ENCODE measurements around the gene MESP2.
A peak's percentile ranks its signal among the peaks of the same experiment; 100 is the strongest.

MESP2 gene

DNA sequence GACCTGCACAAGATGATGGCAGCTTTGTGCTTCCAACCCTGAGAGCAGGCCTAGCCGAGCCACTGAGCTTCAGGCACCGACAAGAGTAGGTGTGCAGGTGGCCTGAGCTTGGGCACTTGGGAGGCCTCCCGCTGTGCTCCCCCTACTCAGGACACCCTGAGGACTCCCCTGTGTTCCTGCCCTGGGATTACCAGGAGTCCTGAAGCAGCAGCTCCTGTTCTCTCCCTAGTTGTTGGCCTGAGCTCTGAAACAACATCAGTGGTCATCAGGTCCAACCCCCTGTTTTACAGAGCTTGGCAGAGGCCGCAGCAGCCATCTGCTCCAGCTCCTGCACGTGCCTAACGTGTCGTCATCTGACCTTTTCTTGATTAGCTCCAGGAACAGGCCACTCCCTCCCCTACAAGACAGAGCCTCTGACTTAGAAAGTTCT is 8.0 kb upstream of the MESP2 start:
- no peak overlapping the region for H3K4me3 ChIP-seq (ENCODE audit: low read depth, low read length)
- no peaks in the 10 kb centered on the region for H3K36me3 ChIP-seq (ENCODE audit: control insufficient read depth, insufficient read depth, low read length)
- H3K9ac ChIP-seq (ENCODE audit: low read length): no peak overlapping the region
- H3K27ac ChIP-seq (ENCODE audit: low read depth, low read length): no peak overlapping the region
- peaks cover 5% of the 10 kb centered on the region; the same call in 1 of the 2 replicates for H3K4me1 ChIP-seq (ENCODE audit: control insufficient read depth, insufficient read depth, low read length)
- no peaks in the 10 kb centered on the region; the same call in 1 of the 2 replicates for H3K9me3 ChIP-seq (ENCODE audit: control insufficient read depth, insufficient read depth, low read depth, low read length)
- peaks cover 5% of the 10 kb centered on the region; the same call in 1 of the 2 replicates for H3K27me3 ChIP-seq (ENCODE audit: control insufficient read depth, insufficient read depth, low read length)

DNA sequence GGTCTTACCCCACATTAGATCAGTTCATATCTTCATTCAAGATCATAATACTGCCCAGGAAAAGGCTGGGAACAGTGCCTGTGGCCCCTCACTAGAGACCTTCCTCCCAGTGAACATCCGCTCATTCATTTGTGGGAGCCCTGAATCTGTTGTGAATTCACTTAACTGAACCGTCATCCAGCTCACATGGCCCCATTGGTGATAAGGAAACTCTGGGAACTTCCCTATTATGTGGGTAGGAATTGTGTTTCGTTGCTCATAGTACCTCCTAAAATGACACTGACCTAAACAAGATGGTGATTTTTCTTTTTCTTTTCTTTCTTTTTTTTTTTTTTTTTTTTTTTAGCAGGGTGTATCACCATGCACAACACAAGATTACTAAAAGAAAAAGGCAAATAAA is 6.8 kb upstream of the MESP2 start:
- H3K9me3 ChIP-seq (ENCODE audit: control insufficient read depth, insufficient read depth, low read depth, low read length): no peaks in the 10 kb centered on the region
- H3K9ac ChIP-seq (ENCODE audit: low read length): no peak overlapping the region
- H3K36me3 ChIP-seq (ENCODE audit: control insufficient read depth, insufficient read depth, low read length): no peaks in the 10 kb centered on the region
- H3K27ac ChIP-seq (ENCODE audit: low read depth, low read length): no peak overlapping the region
- H3K27me3 ChIP-seq (ENCODE audit: control insufficient read depth, insufficient read depth, low read length): peaks cover 9% of the 10 kb centered on the region; the same call in 1 of the 2 replicates
- H3K4me1 ChIP-seq (ENCODE audit: control insufficient read depth, insufficient read depth, low read length): peaks cover 5% of the 10 kb centered on the region; the same call in 1 of the 2 replicates
- H3K4me3 ChIP-seq (ENCODE audit: low read depth, low read length): no peak overlapping the region

- Histone ChIP-seq H3K9me3 (ENCODE audit: control insufficient read depth, insufficient read depth, low read depth, low read length) (no peaks in the 10 kb centered on the region), H3K4me1 (ENCODE audit: control insufficient read depth, insufficient read depth, low read length) (peaks cover 5% of the 10 kb centered on the region; the same call in 1 of the 2 replicates), H3K9ac (ENCODE audit: low read length) (no peak overlapping the region), H3K36me3 (ENCODE audit: control insufficient read depth, insufficient read depth, low read length) (no peaks in the 10 kb centered on the region), H3K27me3 (ENCODE audit: control insufficient read depth, insufficient read depth, low read length) (peaks cover 14% of the 10 kb centered on the region; the same call in 1 of the 2 replicates), H3K4me3 (ENCODE audit: low read depth, low read length) (no peak overlapping the region), H3K27ac (ENCODE audit: low read depth, low read length) (no peak overlapping the region)
Observed at GRCh38 chr15:89770041-89770440, 6.1 kb upstream of the MESP2 start.

DNA sequence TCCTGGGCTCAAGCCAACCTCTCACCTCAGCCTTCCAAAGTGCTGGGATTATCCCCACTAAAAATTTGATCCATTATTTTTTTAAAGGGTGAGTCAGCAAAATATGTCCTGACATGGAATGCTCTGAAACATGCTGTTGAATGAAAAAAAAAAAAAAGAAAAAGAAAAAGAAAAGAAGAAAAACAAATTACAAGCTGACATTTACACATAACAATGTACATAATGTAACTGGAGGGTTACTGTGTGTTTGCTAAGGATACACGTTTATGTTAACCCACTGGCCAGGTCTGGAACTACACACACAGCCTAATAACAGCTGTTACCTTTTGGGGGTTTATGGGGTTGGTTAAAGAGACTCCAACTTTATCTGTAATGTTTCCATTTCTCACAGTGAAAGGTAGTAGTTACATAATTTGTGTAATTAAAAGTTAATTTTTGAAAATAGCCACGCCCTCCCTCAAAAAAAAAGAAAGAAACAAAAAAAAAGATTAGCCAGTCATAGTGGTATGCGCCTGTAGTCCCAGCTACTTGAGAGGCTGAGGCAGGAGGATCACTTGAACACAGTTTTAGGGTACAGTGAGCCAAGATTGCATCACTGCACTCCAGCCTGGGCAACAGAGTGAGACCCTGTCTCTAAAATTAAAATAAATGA is 3.1 kb upstream of the MESP2 start:
- H3K9ac ChIP-seq (ENCODE audit: low read length): no peak overlapping the region
- no peak overlapping the region for H3K4me3 ChIP-seq (ENCODE audit: low read depth, low read length)
- H3K36me3 ChIP-seq (ENCODE audit: control insufficient read depth, insufficient read depth, low read length): no peaks in the 10 kb centered on the region
- peaks cover 40% of the 10 kb centered on the region for H3K27me3 ChIP-seq (ENCODE audit: control insufficient read depth, insufficient read depth, low read length)
- peaks cover 6% of the 10 kb centered on the region; the same call in 1 of the 2 replicates for H3K4me1 ChIP-seq (ENCODE audit: control insufficient read depth, insufficient read depth, low read length)
- no peaks in the 10 kb centered on the region for H3K9me3 ChIP-seq (ENCODE audit: control insufficient read depth, insufficient read depth, low read depth, low read length)
- H3K27ac ChIP-seq (ENCODE audit: low read depth, low read length): no peak overlapping the region

DNA sequence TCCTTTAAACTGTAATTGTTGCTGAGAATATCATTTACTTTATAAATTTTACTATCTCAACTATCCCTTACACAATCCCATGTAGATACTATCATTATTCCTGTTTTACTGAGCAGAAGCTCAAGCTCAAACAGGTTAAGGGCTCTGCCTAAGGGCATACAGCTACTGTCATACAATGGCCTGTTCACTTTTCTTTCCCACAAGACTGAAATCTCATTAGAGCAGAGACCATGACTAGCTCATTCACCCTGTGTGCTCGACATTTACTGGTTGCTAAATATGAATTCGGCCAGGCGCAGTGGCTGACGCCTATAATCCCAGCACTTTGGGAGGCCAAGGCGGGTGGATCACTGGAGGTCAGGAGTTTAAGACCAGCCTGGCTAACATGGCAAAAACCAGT is 1.6 kb upstream of the MESP2 start:
- H3K4me3 ChIP-seq (ENCODE audit: low read depth, low read length): no peak overlapping the region
- H3K27ac ChIP-seq (ENCODE audit: low read depth, low read length): no peak overlapping the region
- H3K4me1 ChIP-seq (ENCODE audit: control insufficient read depth, insufficient read depth, low read length): peaks cover 6% of the 10 kb centered on the region; the same call in 1 of the 2 replicates
- no peaks in the 10 kb centered on the region for H3K9me3 ChIP-seq (ENCODE audit: control insufficient read depth, insufficient read depth, low read depth, low read length)
- peaks cover 45% of the 10 kb centered on the region for H3K27me3 ChIP-seq (ENCODE audit: control insufficient read depth, insufficient read depth, low read length)
- H3K9ac ChIP-seq (ENCODE audit: low read length): no peak overlapping the region
- no peaks in the 10 kb centered on the region for H3K36me3 ChIP-seq (ENCODE audit: control insufficient read depth, insufficient read depth, low read length)

- Histone ChIP-seq H3K27me3 (ENCODE audit: control insufficient read depth, insufficient read depth, low read length) (peaks cover 46% of the 10 kb centered on the region), H3K4me3 (ENCODE audit: low read depth, low read length) (peak overlapping the region; percentile 50), H3K9ac (ENCODE audit: low read length) (no peak overlapping the region), H3K36me3 (ENCODE audit: control insufficient read depth, insufficient read depth, low read length) (no peaks in the 10 kb centered on the region), H3K27ac (ENCODE audit: low read depth, low read length) (no peak overlapping the region), H3K9me3 (ENCODE audit: control insufficient read depth, insufficient read depth, low read depth, low read length) (no peaks in the 10 kb centered on the region), H3K4me1 (ENCODE audit: control insufficient read depth, insufficient read depth, low read length) (peaks cover 8% of the 10 kb centered on the region; the same call in 1 of the 2 replicates)
Observed at GRCh38 chr15:89775815-89776214, 317 bp upstream of the MESP2 start.

DNA sequence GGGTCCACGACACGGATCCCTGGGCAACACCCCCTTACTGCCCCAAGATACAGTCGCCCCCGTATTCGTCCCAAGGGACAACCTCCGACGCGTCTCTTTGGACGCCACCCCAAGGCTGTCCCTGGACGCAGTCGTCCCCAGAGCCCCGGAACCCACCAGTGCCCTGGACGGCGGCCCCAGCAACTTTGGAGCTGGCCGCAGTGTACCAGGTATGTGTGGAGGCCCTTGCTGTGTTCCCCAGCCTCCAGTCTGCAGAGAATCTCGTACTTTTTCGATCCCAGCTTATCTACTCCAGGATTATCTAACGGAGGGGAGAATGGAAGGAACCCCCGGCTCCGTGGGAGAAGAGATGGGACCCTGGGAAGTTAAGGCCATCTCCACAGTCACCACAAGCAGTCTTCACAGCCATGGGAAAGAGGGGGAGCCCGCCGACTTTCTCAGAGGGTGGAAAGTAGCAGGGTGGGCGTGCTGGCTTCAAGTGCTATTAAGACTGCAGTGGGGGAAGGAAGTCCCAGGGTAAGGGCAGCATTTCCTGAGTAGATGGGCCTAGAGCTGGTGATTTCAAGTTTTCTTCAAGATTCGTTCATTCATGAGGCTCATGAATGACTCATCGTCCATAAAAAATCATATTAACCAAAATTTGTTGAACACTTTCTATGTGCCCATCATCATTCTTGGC is 1.1 kb downstream of the MESP2 start:
- peaks cover 17% of the 10 kb centered on the region; the same call in 1 of the 2 replicates for H3K4me1 ChIP-seq (ENCODE audit: control insufficient read depth, insufficient read depth, low read length)
- H3K27me3 ChIP-seq (ENCODE audit: control insufficient read depth, insufficient read depth, low read length): peaks cover 52% of the 10 kb centered on the region
- peak overlapping the region; percentile 50 for H3K4me3 ChIP-seq (ENCODE audit: low read depth, low read length)
- H3K36me3 ChIP-seq (ENCODE audit: control insufficient read depth, insufficient read depth, low read length): no peaks in the 10 kb centered on the region
- no peaks in the 10 kb centered on the region for H3K9me3 ChIP-seq (ENCODE audit: control insufficient read depth, insufficient read depth, low read depth, low read length)
- peak overlapping the region; percentile 73 for H3K9ac ChIP-seq (ENCODE audit: low read length)
- H3K27ac ChIP-seq (ENCODE audit: low read depth, low read length): no peak overlapping the region

GRCh38 chr15:89777782-89778380 is 1.7 kb downstream of the MESP2 start:
- H3K4me3 ChIP-seq (ENCODE audit: low read depth, low read length): no peak overlapping the region
- H3K36me3 ChIP-seq (ENCODE audit: control insufficient read depth, insufficient read depth, low read length): no peaks in the 10 kb centered on the region
- peaks cover 52% of the 10 kb centered on the region for H3K27me3 ChIP-seq (ENCODE audit: control insufficient read depth, insufficient read depth, low read length)
- H3K9ac ChIP-seq (ENCODE audit: low read length): no peak overlapping the region
- H3K4me1 ChIP-seq (ENCODE audit: control insufficient read depth, insufficient read depth, low read length): peaks cover 21% of the 10 kb centered on the region; the same call in 1 of the 2 replicates
- no peaks in the 10 kb centered on the region for H3K9me3 ChIP-seq (ENCODE audit: control insufficient read depth, insufficient read depth, low read depth, low read length)
- H3K27ac ChIP-seq (ENCODE audit: low read depth, low read length): no peak overlapping the region

GRCh38 chr15:89778861-89779260 is 2.7 kb downstream of the MESP2 start:
- Histone ChIP-seq H3K36me3 (ENCODE audit: control insufficient read depth, insufficient read depth, low read length) (no peaks in the 10 kb centered on the region), H3K9ac (ENCODE audit: low read length) (no peak overlapping the region), H3K27ac (ENCODE audit: low read depth, low read length) (no peak overlapping the region), H3K4me3 (ENCODE audit: low read depth, low read length) (no peak overlapping the region), H3K9me3 (ENCODE audit: control insufficient read depth, insufficient read depth, low read depth, low read length) (no peaks in the 10 kb centered on the region), H3K4me1 (ENCODE audit: control insufficient read depth, insufficient read depth, low read length) (peaks cover 30% of the 10 kb centered on the region), H3K27me3 (ENCODE audit: control insufficient read depth, insufficient read depth, low read length) (peaks cover 52% of the 10 kb centered on the region)

DNA sequence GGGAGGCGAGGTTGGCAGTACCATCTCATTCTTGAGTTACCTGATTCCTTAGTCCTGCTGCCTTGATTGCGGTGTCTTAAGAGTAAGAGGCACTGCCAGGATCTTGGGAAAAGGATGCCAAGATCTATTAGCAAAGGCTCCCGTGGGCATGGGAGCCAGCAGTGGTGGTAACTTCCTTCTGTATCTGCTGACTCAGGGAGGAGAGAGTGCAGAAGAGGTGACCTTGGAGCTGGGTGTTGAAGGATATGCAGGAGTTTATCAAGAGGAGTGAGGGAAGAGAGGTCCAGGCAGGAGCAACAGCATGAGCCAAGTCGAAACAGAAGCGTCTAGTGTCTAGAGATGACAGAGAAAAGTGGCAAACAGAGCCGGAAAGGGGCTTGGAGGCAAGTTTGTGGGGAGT is 4.5 kb downstream of the MESP2 start:
- Histone ChIP-seq H3K4me1 (ENCODE audit: control insufficient read depth, insufficient read depth, low read length) (peaks cover 38% of the 10 kb centered on the region), H3K27ac (ENCODE audit: low read depth, low read length) (no peak overlapping the region), H3K27me3 (ENCODE audit: control insufficient read depth, insufficient read depth, low read length) (peaks cover 42% of the 10 kb centered on the region), H3K9ac (ENCODE audit: low read length) (no peak overlapping the region), H3K9me3 (ENCODE audit: control insufficient read depth, insufficient read depth, low read depth, low read length) (no peaks in the 10 kb centered on the region), H3K4me3 (ENCODE audit: low read depth, low read length) (no peak overlapping the region), H3K36me3 (ENCODE audit: control insufficient read depth, insufficient read depth, low read length) (no peaks in the 10 kb centered on the region)

GRCh38 chr15:89781055-89781454 is 4.9 kb downstream of the MESP2 start:
- peaks cover 38% of the 10 kb centered on the region for H3K4me1 ChIP-seq (ENCODE audit: control insufficient read depth, insufficient read depth, low read length)
- H3K27ac ChIP-seq (ENCODE audit: low read depth, low read length): no peak overlapping the region
- no peak overlapping the region for H3K4me3 ChIP-seq (ENCODE audit: low read depth, low read length)
- H3K27me3 ChIP-seq (ENCODE audit: control insufficient read depth, insufficient read depth, low read length): peaks cover 38% of the 10 kb centered on the region
- no peaks in the 10 kb centered on the region for H3K9me3 ChIP-seq (ENCODE audit: control insufficient read depth, insufficient read depth, low read depth, low read length)
- H3K36me3 ChIP-seq (ENCODE audit: control insufficient read depth, insufficient read depth, low read length): no peaks in the 10 kb centered on the region
- H3K9ac ChIP-seq (ENCODE audit: low read length): no peak overlapping the region
